ENCODE measurements around the gene SH3BGR.

SH3BGR gene

GRCh38 chr21:39463308-39463707 is 11.5 kb downstream of the SH3BGR start:
- no peaks in the 10 kb centered on the region for H3K27me3 ChIP-seq (replicated peaks in 2 of 5; ENCODE audit: control insufficient read depth in 4 of 5, insufficient read depth in 5 of 5, low read length in 4 of 5)
- CTCF ChIA-PET = no interaction called here
- peaks cover 0 to 2% (median 0%) of the 10 kb centered on the region in 4 experiments for H3K36me3 ChIP-seq (ENCODE audit: control insufficient read depth in 4 of 4, insufficient read depth in 4 of 4, low read length in 3 of 4)
- H3K27ac ChIP-seq (ENCODE audit: insufficient read depth in 1 of 2, low read depth in 1 of 2, low read length in 2 of 2, poor library complexity in 1 of 2, severe bottlenecking in 2 of 2) = no peak overlapping the region
- no peak for DNase-seq
- H3K4me3 ChIP-seq (ENCODE audit: control insufficient read depth in 1 of 7, extremely low read depth in 1 of 7, insufficient read depth in 4 of 7, low read depth in 2 of 7, low read length in 6 of 7) = no peak overlapping the region
- POLR2A ChIA-PET = no interaction called here
- 100% methylated on average over 1 of the region's 3 CpGs for WGBS (ENCODE audit: insufficient coverage)
- H3K9me3 ChIP-seq (ENCODE audit: control extremely low read depth in 1 of 5, control insufficient read depth in 4 of 5, insufficient read depth in 2 of 5, low read depth in 1 of 5, low read length in 4 of 5) = peaks cover 0 to 4% (median 0%) of the 10 kb centered on the region in 5 experiments
- H3K4me1 ChIP-seq (ENCODE audit: control extremely low read depth in 1 of 4, control insufficient read depth in 4 of 4, insufficient read depth in 4 of 4, low read length in 3 of 4) = no peaks in the 10 kb centered on the region

- H3K27ac ChIP-seq (ENCODE audit: insufficient read depth in 1 of 2, low read depth in 1 of 2, low read length in 2 of 2, poor library complexity in 1 of 2, severe bottlenecking in 2 of 2) = no peak overlapping the region
- peaks cover 0 to 2% (median 0%) of the 10 kb centered on the region in 4 experiments for H3K36me3 ChIP-seq (ENCODE audit: control insufficient read depth in 4 of 4, insufficient read depth in 4 of 4, low read length in 3 of 4)
- ChIA-PET CTCF (no interaction called here), POLR2A (no interaction called here)
- no peaks in the 10 kb centered on the region for H3K27me3 ChIP-seq (replicated peaks in 2 of 5; ENCODE audit: control insufficient read depth in 4 of 5, insufficient read depth in 5 of 5, low read length in 4 of 5)
- no peak overlapping the region for H3K4me3 ChIP-seq (ENCODE audit: control insufficient read depth in 1 of 7, extremely low read depth in 1 of 7, insufficient read depth in 4 of 7, low read depth in 2 of 7, low read length in 6 of 7)
- peaks cover 0 to 5% (median 0%) of the 10 kb centered on the region in 5 experiments for H3K9me3 ChIP-seq (ENCODE audit: control extremely low read depth in 1 of 5, control insufficient read depth in 4 of 5, insufficient read depth in 2 of 5, low read depth in 1 of 5, low read length in 4 of 5)
- no peak for DNase-seq
- no peaks in the 10 kb centered on the region for H3K4me1 ChIP-seq (ENCODE audit: control extremely low read depth in 1 of 4, control insufficient read depth in 4 of 4, insufficient read depth in 4 of 4, low read length in 3 of 4)
Measured at GRCh38 chr21:39466584-39466983, 14.8 kb downstream of the SH3BGR start.

- POLR2A ChIA-PET = no interaction called here
- Histone ChIP-seq H3K4me3 (ENCODE audit: control insufficient read depth in 1 of 7, extremely low read depth in 1 of 7, insufficient read depth in 4 of 7, low read depth in 2 of 7, low read length in 6 of 7) (no peak overlapping the region), H3K27ac (ENCODE audit: insufficient read depth in 1 of 2, low read depth in 1 of 2, low read length in 2 of 2, poor library complexity in 1 of 2, severe bottlenecking in 2 of 2) (no peak overlapping the region), H3K36me3 (ENCODE audit: control insufficient read depth in 4 of 4, insufficient read depth in 4 of 4, low read length in 3 of 4) (peaks cover 0 to 2% (median 0%) of the 10 kb centered on the region in 4 experiments), H3K4me1 (ENCODE audit: control extremely low read depth in 1 of 4, control insufficient read depth in 4 of 4, insufficient read depth in 4 of 4, low read length in 3 of 4) (no peaks in the 10 kb centered on the region), H3K9me3 (ENCODE audit: control extremely low read depth in 1 of 5, control insufficient read depth in 4 of 5, insufficient read depth in 2 of 5, low read depth in 1 of 5, low read length in 4 of 5) (peaks cover 0 to 6% (median 0%) of the 10 kb centered on the region in 5 experiments), H3K27me3 (replicated peaks in 2 of 5; ENCODE audit: control insufficient read depth in 4 of 5, insufficient read depth in 5 of 5, low read length in 4 of 5) (no peaks in the 10 kb centered on the region)
- 100% methylated on average over 3 of the region's 3 CpGs for WGBS (ENCODE audit: insufficient coverage)
- DNase-seq = no peak
- CTCF ChIA-PET = no interaction called here
Measured at GRCh38 chr21:39467746-39468145, 16.0 kb downstream of the SH3BGR start.

- CTCF ChIA-PET = no interaction called here
Measured at GRCh38 chr21:39468559-39468958, 16.8 kb downstream of the SH3BGR start.

GRCh38 chr21:39471598-39471997 is 19.8 kb downstream of the SH3BGR start:
- no peaks in the 10 kb centered on the region for H3K27me3 ChIP-seq (replicated peaks in 2 of 5; ENCODE audit: control insufficient read depth in 4 of 5, insufficient read depth in 5 of 5, low read length in 4 of 5)
- H3K4me3 ChIP-seq (ENCODE audit: control insufficient read depth in 1 of 7, extremely low read depth in 1 of 7, insufficient read depth in 4 of 7, low read depth in 2 of 7, low read length in 6 of 7) = no peak overlapping the region
- H3K36me3 ChIP-seq (ENCODE audit: control insufficient read depth in 4 of 4, insufficient read depth in 4 of 4, low read length in 3 of 4) = no peaks in the 10 kb centered on the region
- WGBS (ENCODE audit: insufficient coverage) = no CpG with 5 or more reads among the region's 3 CpGs
- ChIA-PET CTCF (no interaction called here), POLR2A (no interaction called here)
- DNase-seq = no peak
- H3K27ac ChIP-seq (ENCODE audit: insufficient read depth in 1 of 2, low read depth in 1 of 2, low read length in 2 of 2, poor library complexity in 1 of 2, severe bottlenecking in 2 of 2) = no peak overlapping the region
- H3K9me3 ChIP-seq (ENCODE audit: control extremely low read depth in 1 of 5, control insufficient read depth in 4 of 5, insufficient read depth in 2 of 5, low read depth in 1 of 5, low read length in 4 of 5) = peaks cover 0 to 3% (median 0%) of the 10 kb centered on the region in 5 experiments
- no peaks in the 10 kb centered on the region for H3K4me1 ChIP-seq (ENCODE audit: control extremely low read depth in 1 of 4, control insufficient read depth in 4 of 4, insufficient read depth in 4 of 4, low read length in 3 of 4)

More at GRCh38 chr21:39468559-39468958, 16.8 kb downstream of the SH3BGR start:
- 100% methylated on average over 1 of the region's 1 CpG for WGBS (ENCODE audit: insufficient coverage)
- no peak for DNase-seq
- no peaks in the 10 kb centered on the region for H3K27me3 ChIP-seq (replicated peaks in 2 of 5; ENCODE audit: control insufficient read depth in 4 of 5, insufficient read depth in 5 of 5, low read length in 4 of 5)
- no peak overlapping the region for H3K4me3 ChIP-seq (ENCODE audit: control insufficient read depth in 1 of 7, extremely low read depth in 1 of 7, insufficient read depth in 4 of 7, low read depth in 2 of 7, low read length in 6 of 7)
- H3K9me3 ChIP-seq (ENCODE audit: control extremely low read depth in 1 of 5, control insufficient read depth in 4 of 5, insufficient read depth in 2 of 5, low read depth in 1 of 5, low read length in 4 of 5) = peaks cover 0 to 6% (median 0%) of the 10 kb centered on the region in 5 experiments
- H3K27ac ChIP-seq (ENCODE audit: insufficient read depth in 1 of 2, low read depth in 1 of 2, low read length in 2 of 2, poor library complexity in 1 of 2, severe bottlenecking in 2 of 2) = no peak overlapping the region
- H3K36me3 ChIP-seq (ENCODE audit: control insufficient read depth in 4 of 4, insufficient read depth in 4 of 4, low read length in 3 of 4) = peaks cover 0 to 2% (median 0%) of the 10 kb centered on the region in 4 experiments
- H3K4me1 ChIP-seq (ENCODE audit: control extremely low read depth in 1 of 4, control insufficient read depth in 4 of 4, insufficient read depth in 4 of 4, low read length in 3 of 4) = no peaks in the 10 kb centered on the region
- POLR2A ChIA-PET = no interaction called here

GRCh38 chr21:39472786-39473185 is 21.0 kb downstream of the SH3BGR start:
- Histone ChIP-seq H3K4me1 (ENCODE audit: control extremely low read depth in 1 of 4, control insufficient read depth in 4 of 4, insufficient read depth in 4 of 4, low read length in 3 of 4) (no peaks in the 10 kb centered on the region), H3K9me3 (ENCODE audit: control extremely low read depth in 1 of 5, control insufficient read depth in 4 of 5, insufficient read depth in 2 of 5, low read depth in 1 of 5, low read length in 4 of 5) (peaks cover 0 to 2% (median 0%) of the 10 kb centered on the region in 5 experiments), H3K27ac (ENCODE audit: insufficient read depth in 1 of 2, low read depth in 1 of 2, low read length in 2 of 2, poor library complexity in 1 of 2, severe bottlenecking in 2 of 2) (no peak overlapping the region), H3K36me3 (ENCODE audit: control insufficient read depth in 4 of 4, insufficient read depth in 4 of 4, low read length in 3 of 4) (no peaks in the 10 kb centered on the region), H3K4me3 (ENCODE audit: control insufficient read depth in 1 of 7, extremely low read depth in 1 of 7, insufficient read depth in 4 of 7, low read depth in 2 of 7, low read length in 6 of 7) (no peak overlapping the region), H3K27me3 (replicated peaks in 2 of 5; ENCODE audit: control insufficient read depth in 4 of 5, insufficient read depth in 5 of 5, low read length in 4 of 5) (no peaks in the 10 kb centered on the region)
- CTCF ChIA-PET = no interaction called here
- POLR2A ChIA-PET = no interaction called here
- WGBS (ENCODE audit: insufficient coverage) = 100% methylated on average over 2 of the region's 4 CpGs
- DNase-seq = no peak

- no peak overlapping the region for H3K4me3 ChIP-seq (ENCODE audit: control insufficient read depth in 1 of 7, extremely low read depth in 1 of 7, insufficient read depth in 4 of 7, low read depth in 2 of 7, low read length in 6 of 7)
- CTCF ChIA-PET = no interaction called here
- POLR2A ChIA-PET = interaction anchor here (0.6 kb wide), 1 partner anchor 34 kb away, joined by 3 read pairs; no protein-coding TSS in a partner anchor
Measured at GRCh38 chr21:39474611-39475010, 22.8 kb downstream of the SH3BGR start.

More at GRCh38 chr21:39474611-39475010, 22.8 kb downstream of the SH3BGR start:
- H3K27me3 ChIP-seq (replicated peaks in 2 of 5; ENCODE audit: control insufficient read depth in 4 of 5, insufficient read depth in 5 of 5, low read length in 4 of 5) = no peaks in the 10 kb centered on the region
- no peak for DNase-seq
- no peak overlapping the region for H3K27ac ChIP-seq (ENCODE audit: insufficient read depth in 1 of 2, low read depth in 1 of 2, low read length in 2 of 2, poor library complexity in 1 of 2, severe bottlenecking in 2 of 2)
- H3K9me3 ChIP-seq (ENCODE audit: control extremely low read depth in 1 of 5, control insufficient read depth in 4 of 5, insufficient read depth in 2 of 5, low read depth in 1 of 5, low read length in 4 of 5) = peaks cover 0 to 2% (median 0%) of the 10 kb centered on the region in 5 experiments
- H3K4me1 ChIP-seq (ENCODE audit: control extremely low read depth in 1 of 4, control insufficient read depth in 4 of 4, insufficient read depth in 4 of 4, low read length in 3 of 4) = no peaks in the 10 kb centered on the region
- no peaks in the 10 kb centered on the region for H3K36me3 ChIP-seq (ENCODE audit: control insufficient read depth in 4 of 4, insufficient read depth in 4 of 4, low read length in 3 of 4)
- WGBS (ENCODE audit: insufficient coverage) = 100% methylated on average over 2 of the region's 2 CpGs
